Stimulated activated naive CD8-positive, alpha-beta T cell treated with anti-CD3 and anti-CD28 coated beads, Interleukin-15, amount 100 ng/mL, for 72 hours (primary cell): ENCODE data around the gene LSM14A.
"Not testable (repeated sequence)": the region's sequence is repeated elsewhere in the genome, so short reads cannot be mapped to it uniquely, and the experiment has no call there.

Source experiments
- ATAC-seq: fragments of 150-1000 bp; cut with Tn5 transposase; 2 replicates; pipeline ENCODE4 v1.10.0; 2021; ENCODE audit warnings: mild to moderate bottlenecking, moderate library complexity
- DNase-seq, 2 donors: peaks; one replicate each; pipeline ENCODE4 v3.0.0; 2021 to 2022
- H3K27ac Mint-ChIP-seq, 2 donors: one replicate each; pipeline ENCODE4 v1.8.0; 2022; ENCODE audit warnings: mild to moderate bottlenecking in 2 of 2, mixed read lengths in 2 of 2, moderate library complexity in 2 of 2
- H3K27me3 Mint-ChIP-seq: one replicate; pipeline ENCODE4 v1.8.0; 2022; ENCODE audit warnings: mixed read lengths
- H3K4me1 Mint-ChIP-seq: one replicate; pipeline ENCODE4 v1.8.0; 2022; ENCODE audit warnings: mild to moderate bottlenecking, mixed read lengths
- H3K4me3 Mint-ChIP-seq, 2 donors: one replicate each; pipeline ENCODE4 v1.8.0; 2022; ENCODE audit warnings: mild to moderate bottlenecking in 2 of 2, mixed read lengths in 2 of 2, moderate library complexity in 1 of 2
- H3K9me3 Mint-ChIP-seq, 2 donors: one replicate each; pipeline ENCODE4 v1.8.0; 2022; ENCODE audit warnings: mixed read lengths in 2 of 2

Gene LSM14A

DNA sequence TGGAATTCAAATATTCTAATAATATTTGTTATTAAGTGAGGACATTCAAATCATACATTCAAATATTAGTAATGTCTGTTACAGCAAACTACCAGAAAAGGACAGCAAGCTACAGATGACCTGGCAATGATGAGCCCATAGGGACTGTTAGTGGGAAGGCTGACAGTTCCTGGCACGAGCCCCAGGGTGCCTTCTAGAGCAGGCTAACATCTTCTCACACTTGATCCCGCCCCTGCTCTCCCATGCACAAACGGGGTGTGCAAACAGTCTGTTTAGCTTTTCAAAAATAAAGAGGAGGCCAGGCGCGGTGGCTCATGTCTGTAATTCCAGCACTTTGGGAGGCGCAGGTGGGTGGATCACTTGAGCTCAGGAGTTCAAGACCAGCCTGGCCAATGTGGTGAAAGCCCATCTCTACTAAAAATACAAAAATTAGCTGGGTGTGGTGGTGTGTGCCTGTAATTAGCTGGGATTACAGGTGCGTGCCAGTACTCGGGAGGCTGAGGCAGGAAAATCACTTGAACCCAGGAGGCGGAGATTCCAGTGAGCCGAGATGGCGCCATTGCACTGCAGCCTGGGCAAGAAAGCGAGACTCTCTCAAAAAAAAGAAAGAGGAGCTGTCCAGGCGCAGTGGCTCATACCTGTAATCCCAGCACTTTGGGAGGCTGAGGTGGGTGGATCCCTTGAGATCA, 72.5 kb downstream of the LSM14A start:
- Mint-ChIP-seq H3K27me3 (no peaks in the 10 kb centered on the region), H3K4me3 (no peak overlapping the region), H3K27ac (no peak overlapping the region), H3K4me1 (no peaks in the 10 kb centered on the region), H3K9me3 (no peaks in the 10 kb centered on the region)
- DNase-seq (no peak), ATAC-seq (no peak)

DNA sequence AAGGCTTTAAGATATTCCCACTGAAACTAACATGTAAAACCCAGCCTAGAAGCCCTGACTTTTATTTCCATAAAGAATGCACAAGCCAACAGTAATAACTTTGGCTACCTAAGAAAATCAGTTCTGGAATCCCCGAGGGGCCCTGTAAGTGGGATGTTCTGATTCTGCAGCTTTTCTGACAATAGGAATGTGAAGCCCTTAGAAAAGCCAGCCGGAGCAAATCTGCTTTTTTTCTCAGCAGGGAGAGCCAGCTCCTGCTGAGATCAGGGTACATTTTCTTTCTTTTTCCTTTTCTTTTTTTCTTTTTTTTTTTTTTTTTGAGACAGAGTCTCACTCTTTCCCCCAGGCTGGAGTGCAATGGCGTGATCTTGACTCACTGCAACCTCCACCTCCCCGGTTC, 74.0 kb downstream of the LSM14A start:
- no peak for DNase-seq
- ATAC-seq, result no peak
- no peak overlapping the region for H3K4me3 Mint-ChIP-seq
- no peak overlapping the region for H3K27ac Mint-ChIP-seq
- no peaks in the 10 kb centered on the region for H3K9me3 Mint-ChIP-seq
- H3K27me3 Mint-ChIP-seq, result no peaks in the 10 kb centered on the region
- no peaks in the 10 kb centered on the region for H3K4me1 Mint-ChIP-seq

DNA sequence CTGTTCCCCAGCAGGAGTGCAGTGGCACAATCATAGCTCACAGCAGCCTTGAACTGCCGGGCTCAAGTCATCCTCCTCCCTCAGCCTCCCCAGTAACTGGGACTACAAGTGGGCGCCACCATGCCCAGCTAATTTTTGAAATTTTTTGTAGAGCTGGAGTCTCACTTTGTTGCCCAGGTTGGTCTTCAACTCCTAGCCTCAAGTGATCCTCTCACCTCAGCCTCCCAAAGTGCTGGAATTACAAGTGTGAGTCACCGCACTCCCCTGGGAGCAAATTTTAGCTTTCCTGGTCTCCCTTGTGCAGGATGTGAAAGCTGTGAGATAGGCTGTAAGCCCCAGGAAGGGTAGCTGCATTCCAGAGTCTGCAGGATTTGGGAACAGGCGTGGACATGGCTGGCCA, 76.6 kb downstream of the LSM14A start:
- Mint-ChIP-seq H3K4me1 (peaks cover 6% of the 10 kb centered on the region), H3K27ac (no peak overlapping the region), H3K27me3 (no peaks in the 10 kb centered on the region), H3K4me3 (no peak overlapping the region), H3K9me3 (no peaks in the 10 kb centered on the region)
- DNase-seq, result no peak
- ATAC-seq, result no peak

DNA sequence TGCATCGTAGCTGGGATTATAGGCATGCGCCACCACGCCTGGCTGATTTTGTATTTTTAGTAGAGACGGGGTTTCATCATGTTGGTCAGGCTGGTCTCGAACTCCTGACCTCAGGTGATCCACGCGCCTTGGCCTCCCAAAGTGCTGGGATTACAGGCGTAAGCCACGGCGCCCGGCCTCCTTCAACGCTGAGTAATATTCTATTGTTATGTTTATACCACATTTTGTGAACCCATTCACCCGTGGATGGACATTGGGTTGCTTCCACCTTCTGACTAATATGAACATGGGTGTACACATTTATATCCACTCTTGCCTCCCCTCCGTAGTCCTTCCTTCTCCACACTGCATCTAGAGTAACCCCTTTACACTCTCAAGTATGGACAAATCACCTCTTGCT, 80.9 kb downstream of the LSM14A start:
- ATAC-seq, H3K9me3 Mint-ChIP-seq, H3K27ac Mint-ChIP-seq, H3K27me3 Mint-ChIP-seq, H3K4me3 Mint-ChIP-seq, DNase-seq: not testable (repeated sequence)
- H3K4me1 Mint-ChIP-seq, result peaks cover 31% of the 10 kb centered on the region

DNA sequence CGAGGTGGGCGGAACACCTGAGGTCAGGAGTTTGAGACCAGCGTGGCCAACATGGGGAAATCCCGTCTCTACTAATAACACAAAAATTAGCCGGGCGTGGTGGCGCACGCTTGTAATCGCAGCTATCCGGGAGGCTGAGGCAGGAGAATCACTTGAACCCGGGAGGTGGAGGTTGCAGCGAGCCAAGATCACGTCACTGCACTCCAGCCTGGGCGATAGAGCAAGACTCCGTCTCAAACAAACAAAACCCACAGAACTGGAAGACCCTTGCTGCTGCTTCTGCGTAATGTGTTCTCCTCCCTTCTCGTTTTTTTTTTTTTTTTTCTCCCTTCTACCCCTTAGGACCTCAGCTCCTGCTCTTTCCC, 81.4 kb downstream of the LSM14A start:
- peaks cover 34% of the 10 kb centered on the region for H3K4me1 Mint-ChIP-seq
- H3K9me3 Mint-ChIP-seq, ATAC-seq, DNase-seq, H3K27me3 Mint-ChIP-seq: not testable (repeated sequence)
- peak overlapping the region; percentile 87 to 94 for H3K4me3 Mint-ChIP-seq
- H3K27ac Mint-ChIP-seq, result peak overlapping the region in 1 of 2 donors; percentile 97

DNA sequence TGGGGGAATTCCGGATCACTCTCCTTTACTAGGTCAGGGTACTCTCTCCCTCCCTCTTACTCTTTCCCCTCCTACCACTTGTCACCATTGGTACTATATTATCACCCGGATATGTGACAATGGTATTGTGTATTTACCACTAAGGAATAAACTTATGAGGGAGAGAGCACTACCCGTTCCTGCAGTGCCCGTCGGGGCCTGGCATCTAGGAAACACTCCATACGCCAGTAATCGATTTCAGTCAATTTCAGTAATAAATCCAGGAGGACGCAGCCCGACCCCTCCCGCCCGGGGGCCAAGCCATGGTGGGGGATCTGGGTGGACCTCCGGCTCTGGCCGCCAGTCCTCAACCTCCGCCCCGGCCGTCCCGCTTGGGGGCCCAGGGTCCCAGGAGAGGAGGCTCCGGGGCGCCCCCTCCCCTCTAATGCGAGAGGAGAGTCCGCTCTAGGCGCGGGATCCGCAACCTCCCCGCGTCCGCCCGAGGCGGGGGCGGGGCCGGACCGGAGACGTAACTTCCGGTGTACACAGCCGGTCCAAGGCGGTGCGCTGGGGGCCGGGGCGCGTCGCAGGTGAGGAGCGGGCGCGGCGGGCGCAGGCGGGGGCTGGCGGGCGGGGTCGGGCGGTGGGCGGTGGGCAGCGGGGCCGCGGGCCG, 81.9 kb downstream of the LSM14A start, which contains the start of gene GARRE1:
TSS of gene GARRE1 (plus strand) at position 509 of the 652 bp plus-strand sequence. CDS start 45,920 bp downstream, outside the sequence.
- DNase-seq, result peak; percentile 77 to 84
- peak within 1 kb of the TSS; percentile 78 to 97 for H3K27ac Mint-ChIP-seq
- peaks cover 36% of the 10 kb centered on the region for H3K4me1 Mint-ChIP-seq

DNA sequence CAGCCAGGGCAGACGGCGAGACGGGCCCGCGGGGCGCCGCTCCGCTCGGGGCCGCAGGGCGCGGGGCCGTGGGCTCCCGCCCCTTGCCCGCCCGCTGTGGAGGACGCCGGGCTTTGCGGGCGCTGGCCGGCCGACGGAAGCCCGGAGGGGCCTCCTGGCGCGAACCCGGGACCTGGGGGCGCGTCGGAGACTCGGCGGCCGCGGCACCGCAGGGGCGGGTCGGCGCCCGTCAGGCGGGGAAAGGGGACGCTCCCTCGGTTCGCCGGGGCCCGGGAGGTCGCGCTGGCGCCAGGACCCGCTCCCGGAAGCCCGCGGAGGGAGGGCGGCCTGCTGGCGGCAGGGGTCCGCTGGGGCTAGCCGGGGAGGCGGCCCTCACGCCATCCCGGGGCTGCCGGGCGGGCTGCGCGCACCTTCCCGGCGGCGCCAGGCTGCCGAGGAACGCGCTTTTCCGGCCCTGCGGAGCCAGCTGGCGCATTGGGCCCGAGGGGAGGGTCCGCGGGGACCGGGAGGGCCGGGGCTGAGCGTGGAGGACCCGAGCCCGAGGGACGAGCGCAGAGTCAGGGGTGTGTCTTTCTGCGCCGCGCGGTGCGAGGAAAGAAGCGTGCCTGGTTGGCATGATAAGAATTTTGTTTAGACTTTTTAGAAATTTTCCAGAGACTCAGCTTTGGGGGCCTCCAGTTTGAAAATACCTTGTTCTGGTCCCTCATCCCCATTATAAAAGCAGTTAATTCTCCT, 82.6 kb downstream of the LSM14A start:
- Mint-ChIP-seq H3K4me1 (peaks cover 43% of the 10 kb centered on the region), H3K4me3 (peak overlapping the region; percentile 70 to 74), H3K9me3 (no peaks in the 10 kb centered on the region), H3K27ac (peak overlapping the region in 1 of 2 donors; percentile 62), H3K27me3 (no peaks in the 10 kb centered on the region)
- peak; percentile 58 to 59 for DNase-seq
- peak; percentile 77 for ATAC-seq

More for the DNA sequence above, 81.9 kb downstream of the LSM14A start, which contains the start of gene GARRE1:
- H3K27me3 Mint-ChIP-seq, result no peaks in the 10 kb centered on the region
- H3K4me3 Mint-ChIP-seq, result peak within 1 kb of the TSS; percentile 87 to 94
- H3K9me3 Mint-ChIP-seq, result no peaks in the 10 kb centered on the region
- peak; percentile 98 for ATAC-seq

DNA sequence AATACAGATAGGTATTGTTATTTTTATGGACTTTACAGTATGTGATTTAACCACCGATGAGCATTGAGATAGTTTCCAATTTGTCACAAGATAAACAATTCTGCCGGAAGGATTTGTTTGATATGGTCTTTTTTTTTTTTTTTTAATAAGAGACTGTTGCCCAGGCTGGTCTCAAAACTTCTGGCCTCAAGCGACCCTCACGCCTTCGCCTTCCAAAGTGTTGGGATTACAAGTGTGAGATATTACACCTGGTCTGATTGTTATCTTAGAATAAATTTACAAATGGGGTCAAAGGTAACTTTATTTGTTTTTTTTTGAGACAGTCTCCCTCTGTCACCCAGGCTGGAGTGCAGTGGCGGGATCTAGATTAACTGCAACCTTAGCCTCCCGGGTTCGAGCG, 83.2 kb downstream of the LSM14A start:
- no peak for DNase-seq
- H3K9me3 Mint-ChIP-seq, result no peaks in the 10 kb centered on the region
- peak overlapping the region in 1 of 2 donors; percentile 62 for H3K27ac Mint-ChIP-seq
- H3K27me3 Mint-ChIP-seq, result no peaks in the 10 kb centered on the region
- H3K4me3 Mint-ChIP-seq, result peak overlapping the region; percentile 70 to 74
- H3K4me1 Mint-ChIP-seq, result peaks cover 46% of the 10 kb centered on the region
- no peak for ATAC-seq

DNA sequence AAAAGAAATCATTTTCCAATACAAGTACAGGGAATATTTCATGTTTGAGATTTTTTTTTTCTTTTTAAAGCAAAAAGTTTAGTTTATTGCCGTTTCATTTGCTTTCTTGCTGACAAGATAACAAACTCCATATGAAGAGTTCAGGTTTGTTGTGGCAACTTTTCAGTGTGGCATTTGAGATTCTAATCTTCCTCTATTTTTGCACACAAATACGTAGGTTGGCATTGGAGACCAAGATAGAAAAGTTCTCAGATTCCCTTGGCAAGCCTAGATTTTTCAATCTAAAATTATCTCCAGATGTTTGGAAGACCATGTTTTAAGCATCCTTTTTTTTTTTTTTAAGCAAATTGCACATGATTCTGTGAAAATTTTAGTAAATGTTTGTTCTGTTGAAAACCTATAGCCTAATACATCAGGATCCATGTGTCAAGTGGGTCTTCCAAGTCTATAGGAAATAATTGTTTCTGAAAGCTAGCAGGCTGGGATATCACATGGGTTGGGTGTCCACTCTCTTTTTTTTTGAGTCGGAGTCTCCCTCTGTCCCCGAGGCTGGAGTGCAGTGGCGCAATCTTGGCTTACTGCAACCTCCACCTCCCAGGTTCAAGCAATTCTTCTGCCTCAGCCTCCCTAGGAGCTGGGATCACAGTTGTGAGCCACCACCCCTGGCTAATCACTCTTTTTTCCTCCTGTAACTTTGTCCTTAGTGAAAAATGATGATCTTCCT, 84.7 kb downstream of the LSM14A start:
- Mint-ChIP-seq H3K4me1 (peaks cover 57% of the 10 kb centered on the region), H3K27ac (no peak overlapping the region)

DNA sequence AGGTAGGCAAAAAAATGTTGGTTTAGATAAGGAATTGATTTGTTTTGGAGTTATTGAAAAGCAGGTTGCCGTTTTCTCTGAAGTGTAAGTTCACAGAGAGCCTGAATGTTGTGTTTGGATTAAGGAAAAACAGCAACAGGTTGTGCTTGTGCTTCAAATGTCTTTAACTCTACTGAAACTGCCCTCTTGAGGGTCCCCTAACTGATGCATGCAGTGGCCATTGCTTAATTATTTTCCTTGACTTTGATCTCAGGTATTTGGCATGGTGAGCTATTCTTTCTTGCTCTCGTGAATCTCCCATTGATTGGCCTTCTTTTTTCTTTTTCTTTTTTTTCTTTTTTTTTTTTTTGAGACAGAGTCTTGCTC, 85.2 kb downstream of the LSM14A start:
- Mint-ChIP-seq H3K9me3 (no peaks in the 10 kb centered on the region), H3K27me3 (no peaks in the 10 kb centered on the region), H3K4me1 (peaks cover 57% of the 10 kb centered on the region), H3K27ac (no peak overlapping the region), H3K4me3 (no peak overlapping the region)
- ATAC-seq (no peak), DNase-seq (no peak)

More for the DNA sequence above, 84.7 kb downstream of the LSM14A start:
- Mint-ChIP-seq H3K9me3 (no peaks in the 10 kb centered on the region), H3K4me3 (no peak overlapping the region), H3K27me3 (no peaks in the 10 kb centered on the region)
- DNase-seq (no peak), ATAC-seq (no peak)

DNA sequence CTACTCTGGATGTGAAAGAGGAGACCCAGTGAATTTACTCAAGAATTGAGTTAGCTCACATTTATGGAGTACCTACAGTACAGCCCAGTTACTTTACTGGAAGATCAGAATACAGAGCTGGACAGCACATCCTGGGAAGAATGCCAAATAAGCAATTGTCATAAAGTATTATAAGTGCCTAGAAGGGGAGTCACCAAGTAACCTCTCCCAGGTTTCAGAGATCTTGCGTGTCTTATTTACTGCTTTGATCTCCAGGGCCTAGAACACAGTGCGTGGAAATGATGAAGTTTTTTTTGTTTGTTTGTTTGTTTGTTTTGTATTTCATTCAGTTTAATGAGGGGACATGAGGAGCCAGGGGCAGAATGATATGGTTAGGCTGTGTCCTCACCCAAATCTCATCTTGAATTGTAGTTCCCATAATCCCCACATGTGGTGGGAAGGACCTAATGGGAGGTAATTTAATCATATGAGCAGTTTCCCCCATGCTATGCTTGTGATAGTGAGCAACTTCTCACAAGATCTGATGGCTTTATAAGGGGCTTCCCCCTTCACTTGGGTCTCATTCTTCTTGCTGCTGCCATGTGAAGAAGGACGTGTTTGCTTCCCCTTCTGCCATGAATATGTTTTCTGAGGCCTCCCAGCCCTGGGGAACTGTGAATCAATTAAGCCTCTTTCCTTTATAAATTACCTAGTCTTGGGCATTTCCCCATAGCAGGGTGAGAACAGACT, 87.2 kb downstream of the LSM14A start:
- Mint-ChIP-seq H3K9me3 (no peaks in the 10 kb centered on the region), H3K4me1 (peaks cover 58% of the 10 kb centered on the region), H3K4me3 (no peak overlapping the region), H3K27ac (peak overlapping the region in 1 of 2 donors; percentile 2), H3K27me3 (no peaks in the 10 kb centered on the region)
- no peak for DNase-seq
- no peak for ATAC-seq

DNA sequence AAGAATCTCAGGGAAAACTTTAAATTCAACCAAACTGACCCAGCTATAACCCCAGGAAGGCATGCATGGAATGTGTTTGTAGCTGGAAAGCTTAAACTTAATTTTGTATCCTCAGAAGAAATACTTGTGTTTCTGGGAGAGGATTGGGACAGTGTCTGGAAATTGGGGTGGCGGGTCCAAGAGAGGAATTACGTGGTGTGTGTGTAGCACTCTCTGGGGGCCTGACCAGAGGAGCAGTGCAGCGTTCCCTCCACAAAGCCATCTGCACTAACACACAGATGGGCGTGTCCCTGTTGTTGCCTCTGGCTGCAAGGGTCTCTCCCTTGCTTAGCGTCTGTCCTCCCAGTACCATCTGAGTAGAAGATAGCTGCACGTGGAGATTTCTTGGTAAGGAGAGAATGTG, 88.5 kb downstream of the LSM14A start:
- no peaks in the 10 kb centered on the region for H3K27me3 Mint-ChIP-seq
- peaks cover 66% of the 10 kb centered on the region for H3K4me1 Mint-ChIP-seq
- no peaks in the 10 kb centered on the region for H3K9me3 Mint-ChIP-seq
- ATAC-seq (no peak), DNase-seq (no peak)
- no peak overlapping the region for H3K27ac Mint-ChIP-seq
- H3K4me3 Mint-ChIP-seq, result no peak overlapping the region

DNA sequence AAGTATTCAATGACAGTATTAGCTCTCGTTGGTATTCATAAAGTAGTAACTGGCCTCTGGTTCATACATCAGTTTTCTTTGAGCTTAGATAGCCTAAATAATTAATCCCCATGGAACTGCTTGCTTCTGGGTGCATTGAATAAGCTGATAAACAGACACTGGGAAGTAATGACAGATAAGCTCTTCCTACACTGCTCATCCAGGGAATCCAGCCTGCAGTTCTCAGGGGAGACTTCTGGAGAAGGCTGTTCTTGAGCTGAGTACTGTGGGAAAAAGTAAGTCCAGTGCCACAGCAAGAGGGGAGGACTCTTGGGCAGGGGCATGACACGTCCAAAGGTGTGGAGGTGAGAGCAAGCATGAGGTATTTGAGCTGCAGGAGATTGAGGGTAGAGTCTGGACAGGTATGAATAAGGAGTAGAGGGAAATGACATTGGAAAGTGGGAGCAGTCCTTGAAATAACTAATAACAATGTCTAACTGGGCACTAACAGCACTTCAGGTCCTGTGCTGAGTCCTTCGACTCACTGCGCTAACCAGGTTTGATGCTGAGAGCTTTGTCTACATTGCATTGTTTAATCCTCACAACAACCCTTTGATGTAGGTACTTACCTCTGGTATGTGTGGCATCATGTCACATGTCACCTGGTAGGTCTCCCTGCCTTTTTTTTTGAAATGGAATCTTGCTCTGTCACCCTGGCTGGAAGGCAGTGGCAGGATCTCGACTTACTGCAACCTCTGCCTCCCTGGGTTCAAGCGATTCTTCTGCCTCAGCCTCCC, 89.2 kb downstream of the LSM14A start:
- Mint-ChIP-seq H3K4me3 (no peak overlapping the region), H3K27me3 (no peaks in the 10 kb centered on the region), H3K27ac (no peak overlapping the region), H3K4me1 (peaks cover 71% of the 10 kb centered on the region), H3K9me3 (no peaks in the 10 kb centered on the region)
- DNase-seq (no peak), ATAC-seq (no peak)

DNA sequence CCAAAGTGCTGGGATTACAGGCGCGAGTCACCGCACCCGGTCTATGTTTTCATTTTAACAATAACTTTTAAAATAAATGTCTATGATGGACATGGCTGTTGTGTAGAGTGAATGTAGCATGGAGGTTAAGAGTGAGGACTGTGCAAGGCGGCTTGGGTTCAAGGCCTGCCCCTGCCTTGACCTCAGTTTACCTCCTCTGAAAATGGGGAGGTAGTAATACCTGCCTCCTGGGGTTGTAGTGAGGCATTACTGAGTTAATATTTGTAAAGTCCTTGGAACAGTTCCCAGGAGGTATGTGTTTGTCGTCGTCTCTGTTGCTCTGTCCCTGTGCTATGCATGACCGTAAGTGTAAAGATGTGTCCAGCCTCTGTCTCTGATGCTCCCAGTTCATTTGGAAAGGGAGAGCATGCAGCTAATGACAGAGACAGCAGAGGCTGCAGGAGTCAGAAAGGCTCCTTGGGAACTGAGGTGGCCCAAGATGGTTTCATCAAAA, 91.5 kb downstream of the LSM14A start:
- Mint-ChIP-seq H3K27me3 (no peaks in the 10 kb centered on the region), H3K4me1 (peaks cover 62% of the 10 kb centered on the region), H3K27ac (peak overlapping the region; percentile 3 to 81), H3K4me3 (no peak overlapping the region), H3K9me3 (no peaks in the 10 kb centered on the region)
- DNase-seq (no peak), ATAC-seq (no peak)
